Prostate gland (tissue), 2 donors: ENCODE data around the gene SNTA1. TPM values are rescaled to one million over a fixed set of nuclear protein-coding genes. Genes with fewer than 3 reads are reported as not detected.
"Not testable (repeated sequence)": the region's sequence is repeated elsewhere in the genome, so short reads cannot be mapped to it uniquely, and the experiment has no call there.

Experiments
- DNase-seq: peaks from one replicate; pipeline ENCODE4 v3.0.0-alpha.2; 2019; ENCODE audit warnings: low spot score
- H3K27ac ChIP-seq, 2 donors: fragments of 200-600 bp; sonication (generic); 2 replicates each; pipeline ENCODE4 v1.5.1; 2017 to 2019
- H3K27me3 ChIP-seq: fragments of 200-600 bp; sonication (generic); replicated peaks from 2 replicates; pipeline ENCODE4 v1.5.1; 2019; ENCODE audit not compliant: insufficient read depth
- H3K36me3 ChIP-seq, 2 donors: fragments of 200-600 bp; sonication (generic); 1 replicate in 1 of 2; 2 replicates in 1 of 2; pipeline versions ENCODE4 v1.5.1 to v1.8.1; 2017 to 2019
- H3K4me1 ChIP-seq: fragments of 200-600 bp; sonication (generic); replicated peaks from 2 replicates; pipeline ENCODE4 v1.5.1; 2019
- H3K4me3 ChIP-seq, 2 donors: fragments of 200-600 bp; sonication (generic); 2 replicates each; pipeline ENCODE4 v1.5.1; 2017 to 2019
- H3K9me3 ChIP-seq: fragments of 200-600 bp; sonication (generic); 2 replicates; pipeline ENCODE4 v1.5.1; 2017
- POLR2A ChIP-seq: fragments of 450-650 bp; IDR thresholded peaks from one replicate; pipeline ENCODE4 v1.6.1; 2016; ENCODE audit warnings: antibody characterized with exemption, mild to moderate bottlenecking
- POLR2AphosphoS5 ChIP-seq: sonication (generic); formaldehyde crosslinking; IDR thresholded peaks from one replicate; pipeline ENCODE4 v1.6.1; 2017; ENCODE audit warnings: antibody characterized with exemption
- WGBS: methylation state at CpG from one replicate; pipeline ENCODE4 v1.1.5; 2018; 5-methylcytosine and 5-hydroxymethylcytosine counted together
- intact Hi-C: fragments of 100-400 bp; cut with DNase I; formaldehyde crosslinking; loops from one replicate; pipeline ENCODE4 v1.14.2; 2022
- total RNA-seq, 2 donors: library from RNA; depleted of rRNA; stranded (reverse); fragments of >200 nt; gene quantifications; one replicate each; pipeline ENCODE4 v1.1.0, GENCODE V29; 2016
- TF ChIP-seq, protein P1 (sequence below), 4 experiments: fragments of 200-600 bp in 2 of 4; fragments of 450-650 bp in 2 of 4; sonication (generic) in 2 of 4; IDR thresholded peaks; 1 replicate in 3 of 4; 2 replicates in 1 of 4; pipeline ENCODE4 v1.5.1; 2016 to 2019; ENCODE audit warnings: antibody characterized with exemption in 4 of 4, mild to moderate bottlenecking in 2 of 4, moderate library complexity in 2 of 4

The SNTA1 gene
- total RNA-seq, 2 donors from 2014 or later: 25.4 to 128 TPM

DNA sequence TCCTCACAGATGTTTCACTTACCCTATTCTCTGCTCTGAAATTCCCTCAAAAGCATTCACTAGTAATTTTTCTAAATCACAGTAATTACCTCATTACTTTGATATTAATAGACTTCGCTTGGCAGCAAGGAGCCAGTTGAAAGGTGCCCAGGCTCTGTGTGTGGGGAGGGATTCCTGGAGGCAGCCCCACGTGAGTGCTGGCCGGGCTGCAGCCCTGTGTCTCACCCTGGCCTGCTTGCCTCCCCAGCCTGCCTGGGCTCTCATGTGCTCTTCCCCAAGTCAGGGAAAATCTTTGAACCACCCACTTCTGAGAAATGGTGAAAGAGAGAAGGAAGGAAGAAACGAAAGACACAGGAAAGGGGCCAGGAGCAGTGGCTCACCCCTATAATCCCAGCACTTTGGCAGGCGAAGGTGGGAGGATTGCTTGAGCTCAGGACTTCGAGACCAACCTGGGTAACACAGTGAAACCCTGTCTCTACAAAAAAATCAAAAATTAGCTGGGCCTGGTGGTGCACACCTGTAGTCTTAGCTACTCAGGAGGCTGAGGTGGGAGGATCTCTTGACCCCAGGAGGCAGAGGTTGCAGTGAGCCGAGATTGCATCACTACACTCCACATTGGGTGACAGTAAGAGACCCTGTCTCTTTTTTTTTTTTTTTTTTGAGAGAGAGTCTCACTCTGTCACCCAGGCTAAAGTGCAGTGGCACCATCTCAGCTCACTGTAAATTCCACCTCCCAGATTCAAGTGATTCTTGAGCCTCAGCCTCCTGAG is 20.0 kb upstream of the SNTA1 start:
- Histone ChIP-seq H3K36me3 (no peaks in the 10 kb centered on the region), H3K4me1 (no peaks in the 10 kb centered on the region), H3K9me3 (no peaks in the 10 kb centered on the region), H3K27ac (no peak overlapping the region), H3K4me3 (no peak overlapping the region), H3K27me3 (no peaks in the 10 kb centered on the region)
- 79% methylated on average over 7 of the region's 7 CpGs for WGBS
- no peak for DNase-seq
- TF ChIP-seq, protein P1, sequence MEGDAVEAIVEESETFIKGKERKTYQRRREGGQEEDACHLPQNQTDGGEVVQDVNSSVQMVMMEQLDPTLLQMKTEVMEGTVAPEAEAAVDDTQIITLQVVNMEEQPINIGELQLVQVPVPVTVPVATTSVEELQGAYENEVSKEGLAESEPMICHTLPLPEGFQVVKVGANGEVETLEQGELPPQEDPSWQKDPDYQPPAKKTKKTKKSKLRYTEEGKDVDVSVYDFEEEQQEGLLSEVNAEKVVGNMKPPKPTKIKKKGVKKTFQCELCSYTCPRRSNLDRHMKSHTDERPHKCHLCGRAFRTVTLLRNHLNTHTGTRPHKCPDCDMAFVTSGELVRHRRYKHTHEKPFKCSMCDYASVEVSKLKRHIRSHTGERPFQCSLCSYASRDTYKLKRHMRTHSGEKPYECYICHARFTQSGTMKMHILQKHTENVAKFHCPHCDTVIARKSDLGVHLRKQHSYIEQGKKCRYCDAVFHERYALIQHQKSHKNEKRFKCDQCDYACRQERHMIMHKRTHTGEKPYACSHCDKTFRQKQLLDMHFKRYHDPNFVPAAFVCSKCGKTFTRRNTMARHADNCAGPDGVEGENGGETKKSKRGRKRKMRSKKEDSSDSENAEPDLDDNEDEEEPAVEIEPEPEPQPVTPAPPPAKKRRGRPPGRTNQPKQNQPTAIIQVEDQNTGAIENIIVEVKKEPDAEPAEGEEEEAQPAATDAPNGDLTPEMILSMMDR (IDR thresholded peaks at IDR 0.05): no peak
- no peak for TF ChIP-seq POLR2A
- no peak for TF ChIP-seq POLR2AphosphoS5
- intact Hi-C loops: no loop called here

- Histone ChIP-seq H3K4me1 (no peaks in the 10 kb centered on the region), H3K27me3 (no peaks in the 10 kb centered on the region), H3K9me3 (no peaks in the 10 kb centered on the region), H3K27ac (no peak overlapping the region), H3K4me3 (no peak overlapping the region), H3K36me3 (no peaks in the 10 kb centered on the region)
- WGBS: 94% methylated on average over 5 of the region's 5 CpGs
- no peak for TF ChIP-seq POLR2A
- TF ChIP-seq, protein P1 (IDR thresholded peaks at IDR 0.05): no peak
- TF ChIP-seq POLR2AphosphoS5: no peak
- DNase-seq: no peak
- intact Hi-C loops: no loop called here
Measured at GRCh38 chr20:33460711-33461110, 17.1 kb upstream of the SNTA1 start.

GRCh38 chr20:33459599-33459998 is 16.0 kb upstream of the SNTA1 start:
- TF ChIP-seq POLR2A: no peak
- no peak for TF ChIP-seq POLR2AphosphoS5
- Histone ChIP-seq H3K27ac (no peak overlapping the region), H3K4me3 (no peak overlapping the region), H3K4me1 (no peaks in the 10 kb centered on the region), H3K36me3 (no peaks in the 10 kb centered on the region), H3K9me3 (no peaks in the 10 kb centered on the region), H3K27me3 (no peaks in the 10 kb centered on the region)
- 85% methylated on average over 7 of the region's 7 CpGs for WGBS
- no peak for DNase-seq
- intact Hi-C loops: loop anchor here (5.0 kb wide), 2 partner anchors 193 to 208 kb away; partner anchors contain the start of gene ACTL10

DNA sequence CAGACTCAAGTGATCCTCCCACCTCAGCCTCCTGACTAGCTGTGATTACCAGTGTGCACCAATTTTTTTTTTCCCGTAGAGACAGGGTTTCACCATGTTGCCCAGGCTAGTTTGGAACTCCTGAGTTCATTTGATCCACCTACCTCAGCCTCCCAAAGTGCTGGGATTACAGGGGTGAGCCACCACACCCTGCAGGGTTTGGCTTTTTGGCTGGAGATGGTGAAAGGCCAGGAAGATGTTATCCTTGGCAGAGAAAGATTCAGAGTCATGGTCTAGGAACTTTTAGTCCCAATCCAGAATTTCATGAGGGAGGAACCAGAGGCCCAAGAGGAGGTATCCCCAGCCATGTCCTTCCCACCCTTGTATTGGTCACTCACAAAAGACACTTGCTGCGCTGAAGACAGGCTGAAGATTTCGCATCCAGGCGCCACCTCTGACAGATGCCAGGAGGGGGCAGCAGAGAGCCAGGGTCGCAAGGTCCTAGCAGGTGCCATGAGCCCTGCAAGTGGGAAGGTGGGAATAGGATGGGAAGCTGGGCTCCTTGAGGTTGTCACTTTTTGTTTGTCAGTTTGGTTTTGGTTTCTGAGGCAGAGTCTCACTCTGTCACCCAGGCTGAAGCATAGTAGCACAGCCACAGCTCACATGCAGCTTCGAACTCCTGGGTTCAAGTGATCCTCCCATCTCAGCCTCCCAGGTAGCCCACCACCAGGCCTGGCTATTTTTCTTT is 13.5 kb upstream of the SNTA1 start:
- DNase-seq: peak; percentile 81
- not testable (repeated sequence) for H3K9me3 ChIP-seq, H3K36me3 ChIP-seq, H3K4me1 ChIP-seq, H3K27me3 ChIP-seq, H3K27ac ChIP-seq, H3K4me3 ChIP-seq
- peak; percentile 75 for TF ChIP-seq POLR2AphosphoS5
- TF ChIP-seq, protein P1 (IDR thresholded peaks at IDR 0.05): peak; percentile 87 to 97 (median 95)
- 26% methylated on average over 5 of the region's 6 CpGs for WGBS
- intact Hi-C loops: loop anchor here (5.0 kb wide), 2 partner anchors 195 to 210 kb away; partner anchors contain the start of gene ACTL10

- Histone ChIP-seq H3K27ac (no peak overlapping the region), H3K27me3 (no peaks in the 10 kb centered on the region), H3K4me3 (no peak overlapping the region), H3K4me1 (no peaks in the 10 kb centered on the region), H3K9me3 (no peaks in the 10 kb centered on the region), H3K36me3 (no peaks in the 10 kb centered on the region)
- 70% methylated on average over 4 of the region's 4 CpGs for WGBS
- intact Hi-C loops: no loop called here
- TF ChIP-seq POLR2AphosphoS5 (no peak), POLR2A (no peak)
- TF ChIP-seq, protein P1 (IDR thresholded peaks at IDR 0.05): no peak
- DNase-seq: no peak
Measured at GRCh38 chr20:33450867-33451266, 7.3 kb upstream of the SNTA1 start.
